Stimulated activated CD8-positive, alpha-beta memory T cell treated with anti-CD3 and anti-CD28 coated beads, Interleukin-2, amount 100 ng/mL, for 1 hour (primary cell): Measurements from ENCODE around the gene ADK.
"Not testable (repeated sequence)": the region's sequence is repeated elsewhere in the genome, so short reads cannot be mapped to it uniquely, and the experiment has no call there.

Experiments
- DNase-seq, 2 donors: peaks; one replicate each; pipeline ENCODE4 v3.0.0-alpha.2; 2020; ENCODE audit warnings: low read depth in 2 of 2

The ADK gene

DNA sequence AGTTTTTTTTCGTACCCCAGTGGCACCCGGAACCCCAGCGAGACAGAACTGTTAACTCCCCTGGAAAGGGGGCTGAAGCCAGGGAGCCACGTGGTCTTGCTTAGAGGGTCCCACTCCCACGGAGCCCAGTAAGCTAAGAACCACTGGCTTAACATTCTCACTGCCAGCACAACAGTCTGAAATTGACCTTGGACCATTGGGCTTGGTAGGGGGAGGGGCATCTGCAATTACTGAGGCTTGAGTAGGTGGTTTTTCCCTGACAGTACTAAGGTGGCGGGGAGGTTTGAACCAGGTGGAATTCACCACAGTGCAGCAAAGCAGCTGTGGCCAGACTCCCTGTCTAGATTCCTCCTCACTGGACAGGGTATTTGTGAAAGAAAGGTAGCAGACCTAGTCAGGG lies 196.5 kb downstream of the ADK start:
- no peak for DNase-seq

DNA sequence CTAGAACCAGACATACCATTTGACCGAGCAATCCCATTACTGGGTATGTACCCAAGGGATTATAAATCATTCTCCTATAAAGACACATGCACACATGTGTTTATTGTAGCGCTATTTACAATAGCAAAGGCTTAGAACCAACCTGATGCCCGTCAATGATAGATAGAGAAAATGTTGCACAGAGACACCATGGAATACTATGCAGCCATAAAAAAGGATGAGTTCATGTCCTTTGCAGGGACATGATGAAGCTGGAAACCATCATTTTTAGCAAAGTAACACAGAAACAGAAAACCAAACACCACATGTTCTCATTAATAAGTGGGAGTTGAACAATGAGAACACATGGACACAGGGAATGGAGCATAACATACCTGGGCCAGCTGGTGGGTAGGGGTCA lies 202.0 kb downstream of the ADK start:
- not testable (repeated sequence) for DNase-seq

DNA sequence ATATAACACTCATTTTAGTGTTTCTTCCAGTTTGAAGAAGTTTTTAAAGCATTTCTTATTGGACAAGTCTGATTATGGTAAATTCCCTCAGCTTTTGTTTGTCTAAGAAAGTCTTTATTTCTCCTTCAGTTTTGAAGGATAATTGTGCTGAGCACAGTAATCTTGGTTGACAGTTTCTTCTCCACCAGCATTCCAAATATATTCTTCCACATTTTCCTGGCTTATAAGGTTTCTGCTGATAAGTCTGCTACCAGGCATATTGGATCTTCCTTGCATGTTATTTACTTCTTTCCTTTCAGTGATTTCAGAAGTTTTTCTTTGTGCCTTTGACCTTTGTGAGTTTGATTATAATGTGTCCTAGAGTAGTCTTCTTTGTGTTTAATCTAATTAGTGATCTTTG lies 210.7 kb downstream of the ADK start:
- no peak for DNase-seq

DNA sequence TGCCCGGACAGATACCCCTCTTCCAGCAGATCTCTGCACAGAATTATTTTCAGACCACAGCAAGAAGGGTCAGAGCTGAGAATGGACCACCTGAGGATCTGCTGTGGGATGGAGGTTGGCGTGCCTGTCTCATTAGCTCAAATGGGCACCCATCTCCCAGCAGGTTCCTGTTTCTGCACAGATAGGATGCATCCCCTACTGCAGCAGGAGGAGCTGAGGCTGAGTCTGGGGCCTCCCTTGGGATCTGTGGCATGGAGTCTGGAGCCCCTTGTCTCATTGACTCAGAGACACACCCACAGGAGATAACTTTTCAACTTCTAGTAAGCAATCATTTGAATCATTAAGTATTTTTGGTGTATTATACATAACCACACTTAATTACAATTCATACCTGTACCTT lies 212.7 kb downstream of the ADK start:
- DNase-seq, result no peak

GRCh38 chr10:74365109-74365508 lies 214.1 kb downstream of the ADK start:
- no peak for DNase-seq

- DNase-seq, result no peak
These were observed 220.7 kb downstream of the ADK start for GRCh38 chr10:74371696-74372095.

- DNase-seq, result no peak
These were observed 222.0 kb downstream of the ADK start for GRCh38 chr10:74373059-74373458.

DNA sequence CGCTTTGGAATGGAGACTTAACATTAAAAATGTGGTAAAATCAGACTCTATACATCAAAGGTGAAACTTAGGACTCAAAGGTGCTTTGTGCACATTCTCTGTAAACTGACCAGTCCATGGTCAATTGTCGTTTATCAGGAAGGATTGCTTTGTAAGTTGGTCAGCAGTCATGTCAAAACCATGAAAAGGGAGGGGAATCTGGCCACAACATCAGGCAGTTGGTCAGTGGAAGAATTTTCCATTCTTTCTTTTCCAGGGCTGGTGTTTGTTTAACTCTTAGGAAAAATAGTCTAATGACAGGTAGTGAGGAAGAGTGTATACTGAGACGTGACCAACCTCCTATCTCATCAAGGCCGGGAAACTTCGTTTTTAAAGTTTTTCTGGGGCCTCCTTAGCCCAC lies 226.5 kb downstream of the ADK start:
- DNase-seq, result no peak

- DNase-seq, result no peak
These were observed 228.5 kb downstream of the ADK start for GRCh38 chr10:74379474-74379873.

- no peak for DNase-seq
These were observed 229.8 kb downstream of the ADK start for GRCh38 chr10:74380795-74381194.

- DNase-seq, result no peak
These were observed 230.4 kb downstream of the ADK start for GRCh38 chr10:74381291-74381853.

DNA sequence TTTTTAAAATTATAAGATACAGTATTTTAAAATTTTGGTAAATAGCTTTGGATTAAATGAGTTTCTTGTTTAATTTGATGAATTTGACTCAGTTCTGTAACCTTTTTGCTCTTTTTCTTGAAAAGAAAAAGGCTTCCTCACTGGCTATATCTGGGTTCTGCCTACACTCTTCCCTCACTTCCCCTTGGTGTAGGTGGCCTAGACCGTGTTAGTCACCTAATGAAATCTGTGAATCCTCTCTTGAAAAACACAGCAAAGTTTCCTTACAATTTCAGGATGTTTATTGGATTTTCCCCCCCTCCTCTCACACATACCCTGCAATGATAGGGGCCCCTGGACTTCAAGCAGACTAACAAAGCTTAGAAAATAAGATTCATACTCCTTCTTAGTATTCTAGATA lies 231.6 kb downstream of the ADK start:
- no peak for DNase-seq

DNA sequence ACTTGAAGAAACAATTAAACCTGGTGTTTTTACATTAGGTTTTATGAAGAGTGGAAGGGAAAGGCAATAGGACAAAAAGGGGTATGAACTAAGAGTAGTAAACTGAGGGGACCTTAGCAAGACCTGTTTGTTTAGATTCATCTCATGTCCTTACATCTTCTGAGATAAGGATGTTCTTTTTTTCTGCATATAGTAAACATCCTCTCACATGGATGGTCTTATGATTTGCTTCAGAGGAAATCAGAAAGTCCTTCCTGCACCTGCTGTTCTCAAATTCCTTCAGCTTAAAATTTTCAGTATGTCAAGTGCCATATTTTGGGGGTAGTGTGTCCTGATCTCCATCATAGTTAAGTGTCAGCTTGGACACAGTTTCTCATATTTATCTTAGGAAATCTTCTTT lies 232.6 kb downstream of the ADK start:
- no peak for DNase-seq

DNA sequence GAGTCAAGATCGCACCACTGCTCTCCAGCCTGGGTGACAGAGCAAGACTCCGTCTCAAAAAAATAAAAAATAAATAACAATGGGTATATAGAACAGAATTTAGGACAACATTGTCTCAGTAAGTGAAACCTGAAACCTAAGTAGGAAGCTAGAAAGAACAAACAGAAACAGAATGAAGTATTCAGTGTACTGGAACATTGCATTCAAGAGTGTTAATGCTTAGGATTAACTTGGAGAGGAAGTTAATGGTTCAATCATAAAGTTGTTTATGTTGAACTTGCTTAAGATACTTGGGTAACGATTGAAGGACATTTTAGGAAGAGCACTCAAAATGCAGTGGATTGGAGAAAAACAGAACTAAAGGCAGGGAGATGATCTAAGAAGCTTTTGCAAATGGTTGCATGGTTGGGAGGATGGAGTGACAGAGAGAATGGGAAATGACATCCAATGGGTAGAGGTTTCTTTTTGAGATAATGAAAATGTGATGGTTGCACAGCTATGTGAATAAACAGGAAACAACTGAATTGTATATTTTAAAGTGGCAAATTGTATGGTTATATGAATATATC lies 233.7 kb downstream of the ADK start:
- no peak for DNase-seq

GRCh38 chr10:74388801-74389200 lies 237.8 kb downstream of the ADK start:
- DNase-seq, result no peak

DNA sequence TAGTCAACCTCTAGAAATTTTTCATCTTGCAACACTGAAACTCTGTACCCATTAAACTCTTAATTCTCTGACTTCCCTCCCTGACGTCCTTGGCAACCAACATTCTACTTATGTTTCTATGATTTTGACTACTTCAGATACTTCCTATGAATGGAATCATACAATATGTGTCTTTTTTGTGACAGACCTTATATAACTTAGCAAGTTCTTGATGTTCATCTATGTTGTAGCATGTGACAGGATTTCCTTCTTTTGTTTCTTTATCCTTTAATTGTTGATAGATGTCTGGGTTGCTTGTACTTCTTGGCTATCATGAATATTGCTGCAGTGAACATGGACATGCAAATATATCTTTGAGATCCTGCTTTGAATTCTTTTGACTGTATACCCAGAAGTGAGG lies 240.8 kb downstream of the ADK start:
- DNase-seq, result no peak

GRCh38 chr10:74394416-74394969 lies 243.5 kb downstream of the ADK start:
- no peak for DNase-seq

DNA sequence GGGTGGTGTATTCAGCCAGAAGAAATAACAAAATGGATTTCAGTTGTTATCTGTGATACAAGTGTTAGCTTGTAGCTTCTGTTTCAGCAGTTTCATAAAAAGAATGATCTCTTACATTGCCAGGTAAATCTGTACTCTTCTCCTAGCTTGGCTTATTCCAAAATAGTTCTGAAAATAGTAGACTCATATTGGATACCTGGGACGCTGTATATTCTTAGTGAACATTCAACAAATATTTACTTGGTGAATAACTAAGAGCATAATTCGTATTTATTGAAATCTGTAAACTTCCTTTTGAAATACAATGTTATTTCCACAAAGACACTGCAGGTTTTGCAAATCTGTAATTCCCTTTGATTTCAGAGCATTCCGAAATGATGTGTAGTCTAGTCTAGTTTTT lies 249.2 kb downstream of the ADK start:
- DNase-seq, result no peak

- no peak for DNase-seq
These were observed 255.0 kb downstream of the ADK start for GRCh38 chr10:74406006-74406405.

GRCh38 chr10:74415146-74415839 lies 264.3 kb downstream of the ADK start:
- DNase-seq, result no peak

- DNase-seq, result no peak
These were observed 266.4 kb downstream of the ADK start for GRCh38 chr10:74417397-74417796.

DNA sequence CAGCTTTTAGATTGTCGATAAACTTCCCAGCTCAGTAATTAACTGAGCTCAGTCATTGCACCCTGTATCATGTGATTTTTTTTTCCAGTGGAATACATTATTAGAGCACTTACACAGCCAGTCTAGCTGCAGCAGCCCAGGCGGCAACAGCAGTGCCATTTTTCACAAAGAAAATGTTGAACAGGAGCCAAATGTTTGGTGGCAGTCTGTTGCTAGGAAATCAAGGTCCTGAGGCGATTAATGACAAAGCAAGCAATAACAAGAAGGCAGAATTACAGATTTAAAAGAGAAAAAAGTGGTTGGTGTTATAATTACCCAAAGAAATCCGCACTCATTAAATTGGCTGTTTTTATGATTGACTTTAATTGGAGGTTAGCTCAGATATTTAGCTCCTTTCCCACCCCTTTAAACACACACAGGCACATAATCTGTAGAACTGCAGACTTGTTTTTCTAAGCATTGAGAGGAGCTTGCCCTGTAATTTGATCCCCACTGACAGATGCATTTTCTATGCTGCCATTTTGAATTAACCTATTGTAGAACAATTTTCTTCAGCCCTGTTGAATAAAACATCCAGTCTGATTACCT lies 267.4 kb downstream of the ADK start:
- DNase-seq, result no peak

DNA sequence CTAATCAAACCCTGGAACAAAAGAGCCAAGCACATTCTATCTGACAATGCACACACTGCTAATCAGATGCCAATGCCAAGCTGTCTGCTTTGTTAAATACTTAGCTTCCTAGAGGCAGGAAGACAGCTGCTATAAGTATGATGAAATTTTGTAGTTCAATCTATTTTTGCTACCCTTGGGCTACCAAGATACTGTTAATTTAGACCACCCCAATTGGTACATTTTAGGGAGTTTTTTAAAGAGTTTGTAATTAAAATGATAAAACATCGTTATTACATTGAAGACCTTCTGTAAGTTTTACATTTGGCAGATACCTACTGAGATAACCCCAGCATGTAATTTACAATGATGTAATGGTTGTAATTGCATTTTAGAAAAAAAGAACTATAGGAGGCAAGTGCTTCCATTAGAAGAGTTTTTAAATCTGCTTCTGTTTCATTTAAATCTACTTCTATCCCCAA lies 268.5 kb downstream of the ADK start:
- no peak for DNase-seq
